Measurements from ENCODE around the gene ROGDI.

- no peak for TF ChIP-seq CTCF (IDR thresholded peaks at IDR 0.05)
- TF ChIP-seq EP300 (IDR thresholded peaks at IDR 0.05): no peak
- no peak for TF ChIP-seq POLR2AphosphoS5 (IDR thresholded peaks at IDR 0.05)
Measured at GRCh38 chr16:4748682-4749411, 53.6 kb downstream of the ROGDI start.

Data from gastroesophageal sphincter (tissue), 3 donors.